ENCODE results near the gene PEX13. TPM values are rescaled to one million over a fixed set of nuclear protein-coding genes. Genes with fewer than 3 reads are reported as not detected.

PEX13 gene
- total RNA-seq, 1 donor from 2014 or later, result 28.2 TPM

DNA sequence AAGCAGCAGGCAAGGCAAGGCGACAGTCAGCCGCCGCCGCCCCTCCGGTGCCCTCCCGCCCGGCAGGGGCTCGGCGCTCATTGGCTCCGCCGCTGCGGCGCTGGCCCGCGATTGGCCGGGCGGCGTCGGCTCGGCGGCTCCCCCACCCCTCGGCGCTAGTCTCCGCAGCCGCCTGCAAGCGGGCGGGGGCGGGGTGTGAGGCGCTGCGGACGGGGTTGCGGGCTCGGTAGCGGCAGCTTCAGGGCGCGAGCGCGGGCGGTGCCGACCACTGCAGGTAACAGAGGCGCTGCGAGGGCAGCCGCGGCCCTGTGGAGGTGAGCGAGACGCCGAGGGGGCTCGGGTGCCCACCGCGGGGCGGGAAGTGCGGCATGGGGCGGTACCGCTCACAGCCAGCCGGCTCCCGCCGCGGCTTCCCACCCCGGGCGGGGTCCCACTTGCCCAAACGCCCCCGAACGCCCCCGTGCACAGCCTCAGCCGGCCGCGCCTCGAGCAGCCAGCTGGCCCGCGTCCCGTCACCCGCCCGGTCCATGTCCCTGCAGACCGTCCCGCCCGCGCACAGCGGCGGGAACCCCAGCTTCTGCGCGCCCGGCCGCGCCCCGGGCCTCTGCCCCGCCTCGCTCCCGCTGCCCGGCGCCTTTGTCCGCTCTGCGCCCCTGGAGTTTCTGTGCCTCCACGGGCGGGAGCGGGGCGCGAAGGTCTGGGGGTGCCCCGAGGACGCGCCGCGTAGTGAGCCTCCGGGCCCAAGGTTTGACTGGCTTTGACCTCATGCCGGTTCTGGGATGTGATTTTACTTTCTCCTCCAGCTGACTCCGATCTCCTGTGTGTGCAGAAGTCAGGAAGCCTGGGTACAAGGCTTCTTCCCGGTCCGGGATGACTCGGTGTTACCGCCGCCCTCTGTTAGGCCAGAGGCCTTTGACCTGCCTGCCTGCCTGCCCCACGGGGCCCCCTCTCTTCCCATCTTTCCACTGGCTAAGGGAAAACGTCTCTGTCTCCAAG is 48.5 kb downstream of the PEX13 start, which contains the start of gene SANBR:
SANBR (plus strand) TSS at position 158 of the 996 bp plus-strand sequence. CDS start 4,480 bp downstream, outside the sequence.
- DNase-seq (ENCODE audit: low spot score), result peak; percentile 84

DNA sequence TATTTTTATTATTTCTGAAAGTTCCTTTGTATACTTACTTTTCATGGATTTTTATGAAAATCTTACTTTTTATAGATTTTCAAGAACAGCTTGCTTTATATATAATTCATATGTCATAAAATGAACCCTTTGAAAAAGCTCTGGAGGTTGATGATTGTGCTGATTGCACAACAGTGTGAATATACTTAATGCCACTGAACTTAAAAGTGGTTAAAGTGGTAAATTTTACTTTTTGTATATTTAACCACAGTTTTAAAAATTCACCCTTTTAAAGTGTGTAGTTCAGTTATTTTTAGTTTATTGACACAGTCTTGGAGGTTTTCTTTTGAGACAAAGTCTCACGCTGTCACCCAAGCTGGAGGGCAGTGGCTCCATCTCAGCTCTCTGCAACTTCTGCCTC is 56.6 kb downstream of the PEX13 start:
- DNase-seq (ENCODE audit: low spot score), result no peak

DNA sequence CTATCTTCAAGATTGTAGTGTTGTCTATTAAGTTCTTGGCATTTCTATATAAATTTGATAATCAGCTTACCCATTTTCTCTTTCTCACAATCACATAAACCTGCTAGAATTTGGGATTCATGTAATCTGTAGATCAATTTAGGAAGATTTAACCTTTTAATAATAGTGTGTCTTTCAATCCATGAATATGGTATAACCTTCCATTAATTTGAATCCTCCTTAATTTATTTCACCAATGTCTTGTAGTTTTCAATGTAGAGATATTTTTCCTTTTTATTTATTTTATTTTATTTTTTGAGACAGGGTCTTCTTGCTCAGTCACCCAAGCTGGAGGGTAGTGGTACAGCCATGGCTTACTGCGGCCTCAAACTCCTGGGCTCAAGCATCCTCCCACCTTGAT is 68.4 kb downstream of the PEX13 start:
- no peak for DNase-seq (ENCODE audit: low spot score)

DNA sequence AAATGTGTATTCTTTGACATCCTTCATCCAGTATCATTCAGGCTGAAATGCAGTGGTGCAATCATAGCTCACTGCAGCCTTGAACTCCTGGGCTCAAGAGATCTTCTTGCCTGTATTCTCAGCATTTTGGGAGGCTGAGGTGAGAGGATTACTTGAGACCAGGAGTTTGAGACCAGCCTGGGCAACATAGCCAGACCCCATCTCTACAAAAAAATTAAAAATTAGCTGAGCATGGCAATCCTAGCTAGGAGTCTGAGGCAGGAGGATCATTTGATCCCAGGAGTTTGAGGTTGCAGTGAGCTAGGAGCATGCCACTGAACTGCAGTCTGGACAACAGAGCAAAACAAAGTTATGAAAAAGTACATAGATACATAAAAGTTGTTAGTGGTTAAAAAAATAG is 72.3 kb downstream of the PEX13 start:
- DNase-seq (ENCODE audit: low spot score), result no peak

DNA sequence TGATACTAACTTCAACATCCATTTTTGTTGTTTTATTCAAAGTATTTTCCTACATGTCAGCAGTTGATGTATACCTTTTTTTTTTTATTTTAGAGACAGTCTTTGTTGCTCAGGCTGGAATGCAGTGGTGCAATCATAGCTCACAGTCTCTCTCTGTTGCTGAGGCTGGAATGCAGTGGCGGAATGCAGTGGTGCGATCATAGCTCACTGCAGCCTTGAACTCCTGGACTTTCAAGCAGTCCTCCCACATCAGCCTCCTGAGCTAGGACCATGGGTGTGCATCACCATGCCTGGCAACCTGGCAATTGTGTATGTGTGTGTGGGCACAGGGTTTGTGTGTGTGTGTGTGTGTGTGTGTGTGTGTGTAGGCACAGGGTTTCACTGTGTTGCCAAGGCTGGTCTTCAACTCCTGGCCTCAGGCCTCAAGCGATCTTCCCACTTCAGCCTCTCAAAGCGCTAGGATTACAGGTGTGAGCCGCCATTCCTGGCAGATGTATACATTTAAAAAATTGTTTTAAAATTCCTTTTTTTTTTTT is 72.9 kb downstream of the PEX13 start:
- DNase-seq (ENCODE audit: low spot score), result no peak

DNA sequence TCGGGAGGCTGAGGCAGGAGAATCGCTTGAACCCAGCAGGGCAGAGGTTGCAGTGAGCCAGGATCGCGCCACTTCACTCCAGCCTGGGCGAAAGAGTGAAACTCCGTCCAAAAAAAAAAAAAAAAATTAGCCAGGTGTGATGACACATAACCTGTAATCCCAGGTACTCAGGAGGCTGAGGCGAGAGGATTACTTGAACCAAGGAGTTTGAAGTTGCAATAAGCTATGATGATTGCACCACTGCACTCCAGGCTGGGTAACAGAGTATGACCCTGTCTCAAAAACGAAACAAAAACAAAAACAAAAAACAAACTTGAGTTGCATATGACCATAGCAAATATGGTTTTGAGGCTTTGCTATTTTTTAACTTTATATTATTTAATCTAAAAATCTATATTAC is 74.0 kb downstream of the PEX13 start:
- no peak for DNase-seq (ENCODE audit: low spot score)

DNA sequence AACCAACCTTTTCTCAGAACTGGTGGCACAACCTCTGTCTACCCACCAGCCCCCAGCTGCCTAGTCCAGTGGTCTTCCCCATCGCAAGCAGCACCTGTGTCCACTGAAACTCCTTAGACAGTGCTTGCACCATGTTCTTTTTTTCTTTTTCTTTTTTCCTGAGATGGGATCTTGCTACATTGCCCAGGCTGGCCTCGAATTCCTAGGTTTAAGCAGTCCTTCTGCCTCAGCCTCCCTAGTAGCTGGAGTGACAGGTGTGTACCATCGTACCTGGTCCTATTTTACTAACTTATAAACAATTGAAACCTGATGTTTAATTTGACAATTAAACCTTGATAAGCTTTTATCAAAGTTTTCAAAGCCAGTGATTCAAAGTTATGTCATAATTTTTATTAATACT is 78.9 kb downstream of the PEX13 start:
- no peak for DNase-seq (ENCODE audit: low spot score)

DNA sequence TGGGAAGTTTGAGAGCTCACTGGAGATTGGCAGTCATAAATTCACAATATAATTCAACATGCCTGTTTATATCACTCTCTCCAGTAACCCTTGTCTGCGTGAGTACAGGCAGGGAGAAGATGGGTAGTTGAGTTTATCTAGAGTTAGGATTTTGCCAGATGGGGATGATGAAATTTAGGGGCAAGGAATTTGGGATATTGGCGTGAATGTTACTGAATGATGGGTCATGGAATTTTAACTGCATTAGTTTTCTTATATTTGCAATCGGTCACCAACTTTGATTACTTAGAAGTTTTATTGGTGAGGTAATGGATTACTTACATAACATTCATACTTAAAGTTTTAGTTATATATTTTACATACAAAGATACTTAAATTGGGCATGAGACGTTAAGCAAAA is 83.3 kb downstream of the PEX13 start:
- DNase-seq (ENCODE audit: low spot score), result no peak

Other genes with a start within 250 kb of the PEX13 start
- gene REL, start 136.1 kb upstream of the PEX13 start, total RNA-seq, result 46.0 TPM
- gene PUS10, start 535 bp downstream of the PEX13 start, total RNA-seq, result 7.5 TPM
- gene SANBR, start 48.2 kb downstream of the PEX13 start, total RNA-seq, result 13.3 TPM
- gene C2orf74, start 144.5 kb downstream of the PEX13 start, total RNA-seq, result 18.2 TPM

All from ureter (tissue), 1 donor.